GM19438 (cell line): ENCODE measurements around the gene ARHGAP29.

Source experiments
- ATAC-seq: cut with Tn5 transposase; IDR thresholded peaks from one replicate; pipeline ENCODE4 v1.9.1; 2021; ENCODE audit warnings: low read depth; ENCODE audit not compliant: unreplicated experiment

ARHGAP29 gene

GRCh38 chr1:94126651-94127050, 110.7 kb downstream of the ARHGAP29 start:
- no peak for ATAC-seq

GRCh38 chr1:94125551-94126514, 111.6 kb downstream of the ARHGAP29 start:
- ATAC-seq, result no peak

- ATAC-seq, result no peak
These were observed 112.8 kb downstream of the ARHGAP29 start for GRCh38 chr1:94124538-94124937.

GRCh38 chr1:94122201-94122970, 115.0 kb downstream of the ARHGAP29 start:
- ATAC-seq, result no peak
